Measurements from ENCODE around the gene DNMT3B.

- TF ChIP-seq, protein P1, sequence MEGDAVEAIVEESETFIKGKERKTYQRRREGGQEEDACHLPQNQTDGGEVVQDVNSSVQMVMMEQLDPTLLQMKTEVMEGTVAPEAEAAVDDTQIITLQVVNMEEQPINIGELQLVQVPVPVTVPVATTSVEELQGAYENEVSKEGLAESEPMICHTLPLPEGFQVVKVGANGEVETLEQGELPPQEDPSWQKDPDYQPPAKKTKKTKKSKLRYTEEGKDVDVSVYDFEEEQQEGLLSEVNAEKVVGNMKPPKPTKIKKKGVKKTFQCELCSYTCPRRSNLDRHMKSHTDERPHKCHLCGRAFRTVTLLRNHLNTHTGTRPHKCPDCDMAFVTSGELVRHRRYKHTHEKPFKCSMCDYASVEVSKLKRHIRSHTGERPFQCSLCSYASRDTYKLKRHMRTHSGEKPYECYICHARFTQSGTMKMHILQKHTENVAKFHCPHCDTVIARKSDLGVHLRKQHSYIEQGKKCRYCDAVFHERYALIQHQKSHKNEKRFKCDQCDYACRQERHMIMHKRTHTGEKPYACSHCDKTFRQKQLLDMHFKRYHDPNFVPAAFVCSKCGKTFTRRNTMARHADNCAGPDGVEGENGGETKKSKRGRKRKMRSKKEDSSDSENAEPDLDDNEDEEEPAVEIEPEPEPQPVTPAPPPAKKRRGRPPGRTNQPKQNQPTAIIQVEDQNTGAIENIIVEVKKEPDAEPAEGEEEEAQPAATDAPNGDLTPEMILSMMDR (optimal IDR thresholded peaks at IDR 0.05 in 1 of 3, IDR thresholded peaks at IDR 0.05 in 1 of 3, conservative IDR thresholded peaks at IDR 0.05 in 1 of 3; ENCODE audit: extremely low read depth in 1 of 3, insufficient read depth in 2 of 3, low read length in 3 of 3), result no peak
- TF ChIP-seq EZH2 (IDR thresholded peaks at IDR 0.05; ENCODE audit: low read length), result no peak
These were observed 24.0 kb downstream of the DNMT3B start for GRCh38 chr20:32786059-32786760.
